DND-41 (cell line): ENCODE data around the gene AHCYL2.

Experiments
- ATAC-seq: fragments of 200-7000 bp; cut with Tn5 transposase; 3 replicates; pipeline ENCODE4 v1.9.1; 2021; ENCODE audit warnings: low read depth; ENCODE audit not compliant: insufficient read depth
- DNase-seq: peaks from one replicate; pipeline ENCODE4 v3.0.0-alpha.2; 2020
- H2AFZ ChIP-seq: 2 replicates; pipeline ENCODE4 v1.6.0; 2012; ENCODE audit warnings: low read depth, low read length
- H3K27ac ChIP-seq: 2 replicates; pipeline ENCODE4 v1.5.1; 2012; ENCODE audit warnings: low read length, inconsistent platforms
- H3K27me3 ChIP-seq: fragments of 200-600 bp; sonication (generic); 2 replicates; pipeline ENCODE4 v1.6.0; 2012; ENCODE audit warnings: low read length, mild to moderate bottlenecking, inconsistent platforms; ENCODE audit not compliant: insufficient read depth, poor library complexity
- H3K36me3 ChIP-seq: 2 replicates; pipeline ENCODE4 v1.5.1; 2012; ENCODE audit warnings: low read length, inconsistent platforms; ENCODE audit not compliant: insufficient read depth
- H3K4me1 ChIP-seq: 2 replicates; pipeline ENCODE4 v1.5.1; 2012; ENCODE audit warnings: mild to moderate bottlenecking, low read length; ENCODE audit not compliant: insufficient read depth
- H3K4me2 ChIP-seq: 2 replicates; pipeline ENCODE4 v1.6.0; 2012; ENCODE audit warnings: mild to moderate bottlenecking, moderate library complexity, low read length, inconsistent platforms; ENCODE audit not compliant: insufficient read depth
- H3K4me3 ChIP-seq, 2 experiments: fragments of 200-600 bp in 1 of 2; shearing (Covaris generic) in 1 of 2; 2 replicates each; pipeline ENCODE4 v1.5.1; 2012 to 2016; ENCODE audit warnings: inconsistent platforms in 2 of 2, low read length in 2 of 2, mild to moderate bottlenecking in 2 of 2, low read depth in 1 of 2, moderate library complexity in 1 of 2
- H3K79me2 ChIP-seq: 2 replicates; pipeline ENCODE4 v1.6.0; 2012; ENCODE audit warnings: low read length, inconsistent platforms; ENCODE audit not compliant: insufficient read depth
- H3K9ac ChIP-seq: 2 replicates; pipeline ENCODE4 v1.6.0; 2012; ENCODE audit warnings: low read depth, mild to moderate bottlenecking, inconsistent platforms, low read length, moderate library complexity
- H3K9me3 ChIP-seq: 2 replicates; pipeline ENCODE4 v1.5.1; 2012; ENCODE audit warnings: low read length, moderate library complexity, mild to moderate bottlenecking, inconsistent platforms; ENCODE audit not compliant: insufficient read depth, severe bottlenecking
- H4K20me1 ChIP-seq: 2 replicates; pipeline ENCODE4 v1.6.0; 2012; ENCODE audit warnings: low read length; ENCODE audit not compliant: insufficient read depth
- EZH2 ChIP-seq: IDR thresholded peaks from 3 replicates; pipeline ENCODE4 v1.6.1; 2012; ENCODE audit warnings: borderline replicate concordance, low read depth, mild to moderate bottlenecking, moderate library complexity, low read length, inconsistent platforms; ENCODE audit not compliant: severe bottlenecking
- TF ChIP-seq, protein P1 (sequence below): IDR thresholded peaks from 2 replicates; pipeline ENCODE4 v1.5.1; 2012; ENCODE audit warnings: borderline replicate concordance, low read length, moderate library complexity, mild to moderate bottlenecking; ENCODE audit not compliant: poor library complexity, severe bottlenecking; ENCODE audit errors: extremely low read depth

AHCYL2 gene

DNA sequence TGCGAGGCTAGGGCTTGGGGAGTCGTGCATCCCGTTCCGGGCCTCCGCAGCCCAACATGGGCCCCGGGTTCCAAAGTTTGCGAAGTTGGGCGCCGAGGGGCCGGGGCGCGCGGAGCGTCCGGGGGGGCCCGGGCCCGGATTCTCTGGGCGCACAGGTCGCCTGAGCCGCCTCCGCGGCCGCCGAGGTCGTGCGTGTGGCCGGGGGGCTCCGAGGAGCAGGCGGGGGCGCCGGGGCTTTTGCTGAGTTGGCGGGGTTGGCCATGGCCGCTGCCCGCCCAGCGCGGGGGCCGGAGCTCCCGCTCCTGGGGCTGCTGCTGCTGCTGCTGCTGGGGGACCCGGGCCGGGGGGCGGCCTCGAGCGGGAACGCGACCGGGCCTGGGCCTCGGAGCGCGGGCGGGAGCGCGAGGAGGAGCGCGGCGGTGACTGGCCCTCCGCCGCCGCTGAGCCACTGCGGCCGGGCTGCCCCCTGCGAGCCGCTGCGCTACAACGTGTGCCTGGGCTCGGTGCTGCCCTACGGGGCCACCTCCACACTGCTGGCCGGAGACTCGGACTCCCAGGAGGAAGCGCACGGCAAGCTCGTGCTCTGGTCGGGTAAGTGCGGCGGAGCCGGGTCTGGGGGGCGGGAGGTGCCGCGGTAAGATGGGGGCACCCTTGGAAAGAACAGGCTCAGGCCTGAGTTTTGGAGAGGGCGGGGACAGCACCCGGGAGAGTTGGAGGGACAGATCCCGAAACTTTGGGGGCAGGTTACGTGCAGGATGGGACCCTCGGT lies 35.8 kb upstream of the AHCYL2 start:
- H3K4me2 ChIP-seq: peak overlapping the region; percentile 94
- H3K27ac ChIP-seq: peak overlapping the region; percentile 22; the same call in 1 of the 2 replicates
- no peaks in the 10 kb centered on the region for H3K9me3 ChIP-seq
- TF ChIP-seq EZH2: peak; percentile 84
- TF ChIP-seq, protein P1, sequence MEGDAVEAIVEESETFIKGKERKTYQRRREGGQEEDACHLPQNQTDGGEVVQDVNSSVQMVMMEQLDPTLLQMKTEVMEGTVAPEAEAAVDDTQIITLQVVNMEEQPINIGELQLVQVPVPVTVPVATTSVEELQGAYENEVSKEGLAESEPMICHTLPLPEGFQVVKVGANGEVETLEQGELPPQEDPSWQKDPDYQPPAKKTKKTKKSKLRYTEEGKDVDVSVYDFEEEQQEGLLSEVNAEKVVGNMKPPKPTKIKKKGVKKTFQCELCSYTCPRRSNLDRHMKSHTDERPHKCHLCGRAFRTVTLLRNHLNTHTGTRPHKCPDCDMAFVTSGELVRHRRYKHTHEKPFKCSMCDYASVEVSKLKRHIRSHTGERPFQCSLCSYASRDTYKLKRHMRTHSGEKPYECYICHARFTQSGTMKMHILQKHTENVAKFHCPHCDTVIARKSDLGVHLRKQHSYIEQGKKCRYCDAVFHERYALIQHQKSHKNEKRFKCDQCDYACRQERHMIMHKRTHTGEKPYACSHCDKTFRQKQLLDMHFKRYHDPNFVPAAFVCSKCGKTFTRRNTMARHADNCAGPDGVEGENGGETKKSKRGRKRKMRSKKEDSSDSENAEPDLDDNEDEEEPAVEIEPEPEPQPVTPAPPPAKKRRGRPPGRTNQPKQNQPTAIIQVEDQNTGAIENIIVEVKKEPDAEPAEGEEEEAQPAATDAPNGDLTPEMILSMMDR: no peak
- peak overlapping the region; percentile 69 for H2AFZ ChIP-seq
- ATAC-seq (peak; percentile 58), DNase-seq (peak; percentile 7)
- H3K4me3 ChIP-seq: peak overlapping the region; percentile 70 to 75; a peak in 3 of 4 replicates
- H3K79me2 ChIP-seq: no peaks in the 10 kb centered on the region; the same call in none of the 2 replicates
- H3K9ac ChIP-seq: peak overlapping the region; percentile 73
- H4K20me1 ChIP-seq: peaks cover 15% of the 10 kb centered on the region; the same call in 1 of the 2 replicates
- no peaks in the 10 kb centered on the region; the same call in 1 of the 2 replicates for H3K36me3 ChIP-seq
- H3K4me1 ChIP-seq: peaks cover 27% of the 10 kb centered on the region
- H3K27me3 ChIP-seq: peaks cover 32% of the 10 kb centered on the region

DNA sequence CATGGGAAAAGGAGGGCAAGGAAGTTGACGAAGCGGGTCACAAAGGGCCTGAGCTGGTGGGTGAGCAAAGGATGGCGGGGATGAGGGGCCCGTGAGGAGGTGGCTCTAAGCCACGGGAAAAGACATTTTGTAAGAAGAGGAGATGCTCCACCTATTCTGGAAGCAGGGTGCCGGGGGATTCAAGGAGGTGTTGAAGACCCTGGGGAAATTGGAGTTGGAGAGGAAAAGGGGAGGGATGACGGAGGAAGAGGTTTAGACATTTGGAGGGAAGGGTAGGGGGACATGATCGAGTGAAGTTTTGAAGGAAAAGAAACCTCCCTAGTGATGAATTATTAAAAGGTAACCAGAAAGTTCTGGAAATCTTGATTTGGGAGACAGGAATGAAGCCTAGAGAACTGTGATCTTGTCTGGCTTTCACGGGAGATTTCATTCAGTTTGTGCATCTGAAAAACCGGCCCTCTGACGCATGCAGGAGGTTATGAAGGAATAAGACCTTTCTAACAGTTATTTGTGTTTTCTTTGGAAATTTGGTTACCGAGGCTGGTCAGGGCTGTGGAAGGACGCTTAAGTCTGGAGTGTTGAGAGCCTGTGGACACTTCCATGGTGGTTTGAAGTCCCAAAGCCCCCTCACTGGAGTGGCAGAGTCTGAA lies 35.0 kb upstream of the AHCYL2 start:
- peak overlapping the region; percentile 70 to 75; a peak in 3 of 4 replicates for H3K4me3 ChIP-seq
- H2AFZ ChIP-seq: peak overlapping the region; percentile 69
- H3K36me3 ChIP-seq: no peaks in the 10 kb centered on the region; the same call in 1 of the 2 replicates
- H3K4me1 ChIP-seq: peaks cover 27% of the 10 kb centered on the region
- no peaks in the 10 kb centered on the region for H3K9me3 ChIP-seq
- peaks cover 15% of the 10 kb centered on the region; the same call in 1 of the 2 replicates for H4K20me1 ChIP-seq
- peaks cover 32% of the 10 kb centered on the region for H3K27me3 ChIP-seq
- ATAC-seq: no peak
- H3K27ac ChIP-seq: no peak overlapping the region
- peak overlapping the region; percentile 73 for H3K9ac ChIP-seq
- no peak for DNase-seq
- H3K79me2 ChIP-seq: no peaks in the 10 kb centered on the region; the same call in none of the 2 replicates
- H3K4me2 ChIP-seq: peak overlapping the region; percentile 94
- TF ChIP-seq EZH2: no peak
- TF ChIP-seq, protein P1: no peak

DNA sequence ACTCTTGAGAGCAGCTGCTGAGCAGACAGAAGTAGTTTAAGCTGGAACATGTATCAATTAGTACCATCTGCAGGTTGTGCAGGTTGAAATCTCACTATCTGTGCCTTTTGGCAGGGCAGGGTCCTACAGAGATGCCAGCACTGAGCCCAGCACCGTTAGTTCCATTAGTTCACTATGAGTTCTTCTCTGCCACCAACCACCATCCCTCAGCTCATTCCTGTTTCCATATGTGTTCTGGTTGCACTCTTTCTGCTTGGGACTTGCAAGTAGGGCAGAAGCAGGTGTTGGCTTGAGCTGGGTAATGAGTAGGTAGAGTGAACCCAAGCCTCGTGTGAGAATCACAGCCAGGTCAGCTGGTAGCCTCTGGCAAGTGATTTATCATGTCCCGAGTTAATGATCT lies 33.6 kb upstream of the AHCYL2 start:
- Histone ChIP-seq H2AFZ (no peak overlapping the region), H3K27ac (no peak overlapping the region), H3K27me3 (peaks cover 30% of the 10 kb centered on the region), H3K79me2 (no peaks in the 10 kb centered on the region; the same call in none of the 2 replicates), H3K9me3 (no peaks in the 10 kb centered on the region), H4K20me1 (peaks cover 15% of the 10 kb centered on the region; the same call in 1 of the 2 replicates), H3K36me3 (no peaks in the 10 kb centered on the region; the same call in 1 of the 2 replicates), H3K4me1 (peaks cover 27% of the 10 kb centered on the region), H3K4me3 (no peak overlapping the region), H3K9ac (no peak overlapping the region), H3K4me2 (peak overlapping the region; percentile 25; the same call in 1 of the 2 replicates)
- TF ChIP-seq, protein P1: no peak
- TF ChIP-seq EZH2: no peak
- no peak for DNase-seq
- ATAC-seq: no peak
